Thyroid gland (tissue), 4 donors: ENCODE data around the gene CACNA1D. TPM values are rescaled to one million over a fixed set of nuclear protein-coding genes. Genes with fewer than 3 reads are reported as not detected.

ENCODE experiments used
- DNase-seq, 2 donors: peaks; one replicate each; pipeline ENCODE4 v3.0.0-alpha.2; 2019
- H3K27ac ChIP-seq, 3 donors: fragments of 200-600 bp; sonication (generic); 1 replicate in 2 of 3; 2 replicates in 1 of 3; pipeline ENCODE4 v1.5.1; 2016 to 2019; ENCODE audit warnings: mild to moderate bottlenecking in 1 of 3, moderate library complexity in 1 of 3
- H3K27me3 ChIP-seq: fragments of 200-600 bp; sonication (generic); one replicate; pipeline ENCODE4 v1.5.1; 2019
- H3K36me3 ChIP-seq, 2 donors: fragments of 200-600 bp; sonication (generic); one replicate each; pipeline ENCODE4 v1.5.1; 2016 to 2019
- H3K4me1 ChIP-seq, 2 donors: fragments of 200-600 bp; sonication (generic); one replicate each; pipeline ENCODE4 v1.5.1; 2017 to 2019
- H3K4me3 ChIP-seq, 3 donors: fragments of 200-600 bp; sonication (generic); replicated peaks in 1 of 3; 1 replicate in 2 of 3; 2 replicates in 1 of 3; pipeline ENCODE4 v1.5.1; 2016; ENCODE audit warnings: mild to moderate bottlenecking in 1 of 3
- H3K9me3 ChIP-seq: fragments of 200-600 bp; sonication (generic); one replicate; pipeline ENCODE4 v1.5.1; 2017
- POLR2A ChIP-seq, 2 donors: fragments of 450-650 bp; IDR thresholded peaks; one replicate each; pipeline ENCODE4 v1.6.1; 2017; ENCODE audit warnings: antibody characterized with exemption in 2 of 2, mild to moderate bottlenecking in 2 of 2, moderate library complexity in 1 of 2
- whole genome bisulfite sequencing, 2 donors: methylation state at CpG; one replicate each; pipeline ENCODE4 v1.1.5; 2017; 5-methylcytosine and 5-hydroxymethylcytosine counted together
- intact Hi-C: fragments of 100-400 bp; cut with DNase I; formaldehyde crosslinking; loops from one replicate; pipeline ENCODE4 v1.15.1; 2023
- total RNA-seq, 4 donors: library from RNA; depleted of rRNA; stranded (reverse); fragments of >200 nt; gene quantifications; one replicate each; pipeline ENCODE4 v1.2.3, GENCODE V29; 2016
- TF ChIP-seq, protein P1 (sequence below), 6 experiments: fragments of 200-600 bp in 3 of 6; fragments of 450-650 bp in 3 of 6; sonication (generic) in 3 of 6; IDR thresholded peaks; one replicate each; pipeline ENCODE4 v1.5.1; 2016 to 2019; ENCODE audit warnings: antibody characterized with exemption in 6 of 6, mild to moderate bottlenecking in 2 of 6, inconsistent platforms in 1 of 6, moderate library complexity in 1 of 6

CACNA1D gene
- total RNA-seq, 4 donors from 2014 or later: 7.1 to 46.1 (median 27.3) TPM

- H3K27ac ChIP-seq: no peak overlapping the region
- no peak for DNase-seq
- TF ChIP-seq, protein P1, sequence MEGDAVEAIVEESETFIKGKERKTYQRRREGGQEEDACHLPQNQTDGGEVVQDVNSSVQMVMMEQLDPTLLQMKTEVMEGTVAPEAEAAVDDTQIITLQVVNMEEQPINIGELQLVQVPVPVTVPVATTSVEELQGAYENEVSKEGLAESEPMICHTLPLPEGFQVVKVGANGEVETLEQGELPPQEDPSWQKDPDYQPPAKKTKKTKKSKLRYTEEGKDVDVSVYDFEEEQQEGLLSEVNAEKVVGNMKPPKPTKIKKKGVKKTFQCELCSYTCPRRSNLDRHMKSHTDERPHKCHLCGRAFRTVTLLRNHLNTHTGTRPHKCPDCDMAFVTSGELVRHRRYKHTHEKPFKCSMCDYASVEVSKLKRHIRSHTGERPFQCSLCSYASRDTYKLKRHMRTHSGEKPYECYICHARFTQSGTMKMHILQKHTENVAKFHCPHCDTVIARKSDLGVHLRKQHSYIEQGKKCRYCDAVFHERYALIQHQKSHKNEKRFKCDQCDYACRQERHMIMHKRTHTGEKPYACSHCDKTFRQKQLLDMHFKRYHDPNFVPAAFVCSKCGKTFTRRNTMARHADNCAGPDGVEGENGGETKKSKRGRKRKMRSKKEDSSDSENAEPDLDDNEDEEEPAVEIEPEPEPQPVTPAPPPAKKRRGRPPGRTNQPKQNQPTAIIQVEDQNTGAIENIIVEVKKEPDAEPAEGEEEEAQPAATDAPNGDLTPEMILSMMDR (IDR thresholded peaks at IDR 0.05): no peak
- no peak for TF ChIP-seq POLR2A (IDR thresholded peaks at IDR 0.05)
- no peaks in the 10 kb centered on the region for H3K9me3 ChIP-seq
- no peak overlapping the region for H3K4me3 ChIP-seq
- peaks cover 4 to 6% of the 10 kb centered on the region in 2 donors for H3K4me1 ChIP-seq
- H3K27me3 ChIP-seq: no peaks in the 10 kb centered on the region
- 80 to 86% methylated on average over 10 of the region's 10 CpGs for WGBS, 2 donors
- H3K36me3 ChIP-seq: no peaks in the 10 kb centered on the region
- intact Hi-C loops: no loop called here
These were observed 51.0 kb downstream of the CACNA1D start for GRCh38 chr3:53545310-53545995.

- peaks cover 6% of the 10 kb centered on the region in 2 donors for H3K4me1 ChIP-seq
- no peak overlapping the region for H3K27ac ChIP-seq
- H3K9me3 ChIP-seq: no peaks in the 10 kb centered on the region
- DNase-seq: no peak
- intact Hi-C loops: no loop called here
- H3K4me3 ChIP-seq: no peak overlapping the region
- H3K36me3 ChIP-seq: no peaks in the 10 kb centered on the region
- 70 to 85% methylated on average over 7 of the region's 7 CpGs for WGBS, 2 donors
- TF ChIP-seq POLR2A (IDR thresholded peaks at IDR 0.05): no peak
- TF ChIP-seq, protein P1 (IDR thresholded peaks at IDR 0.05): no peak
- H3K27me3 ChIP-seq: no peaks in the 10 kb centered on the region
These were observed 51.6 kb downstream of the CACNA1D start for GRCh38 chr3:53545996-53546359.

- no peaks in the 10 kb centered on the region for H3K9me3 ChIP-seq
- H3K4me3 ChIP-seq: no peak overlapping the region
- DNase-seq: no peak
- no peaks in the 10 kb centered on the region for H3K36me3 ChIP-seq
- no peaks in the 10 kb centered on the region for H3K27me3 ChIP-seq
- 89 to 91% methylated on average over 8 of the region's 8 CpGs for WGBS, 2 donors
- intact Hi-C loops: no loop called here
- TF ChIP-seq POLR2A (IDR thresholded peaks at IDR 0.05): no peak
- TF ChIP-seq, protein P1 (IDR thresholded peaks at IDR 0.05): no peak
- H3K27ac ChIP-seq: no peak overlapping the region
- peaks cover 6% of the 10 kb centered on the region in 2 donors for H3K4me1 ChIP-seq
These were observed 52.9 kb downstream of the CACNA1D start for GRCh38 chr3:53547327-53547726.

DNA sequence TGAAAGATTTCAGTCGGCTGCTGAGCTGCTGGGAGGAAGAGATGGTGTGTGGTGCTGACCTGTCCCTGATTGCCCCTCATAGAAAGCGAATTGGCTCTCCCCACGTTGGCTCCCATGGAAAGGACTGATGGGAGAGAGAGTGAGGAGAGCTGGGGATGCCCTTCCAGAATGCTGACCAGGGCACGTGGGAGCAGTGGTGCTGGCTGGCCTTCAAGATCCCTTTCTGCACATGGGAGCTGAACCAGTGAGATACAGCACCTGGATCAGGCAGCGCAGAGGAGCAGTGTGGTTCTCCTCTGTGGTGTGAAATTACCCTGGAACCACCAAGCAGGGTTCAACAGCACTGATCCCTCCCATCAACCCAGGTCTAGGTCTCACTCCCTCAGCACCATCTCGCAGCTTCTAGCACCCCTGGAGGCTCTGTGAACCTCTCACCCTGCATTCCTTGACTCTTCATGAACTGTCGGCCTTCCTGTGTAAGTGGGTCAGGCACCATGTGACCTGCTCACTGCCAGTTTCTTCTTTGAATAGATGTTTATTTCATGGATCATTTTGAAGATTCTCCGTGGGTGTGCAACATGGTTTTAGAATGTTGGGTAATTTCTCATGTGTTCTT lies 55.7 kb downstream of the CACNA1D start:
- Histone ChIP-seq H3K27ac (no peak overlapping the region), H3K27me3 (no peaks in the 10 kb centered on the region), H3K9me3 (no peaks in the 10 kb centered on the region), H3K36me3 (no peaks in the 10 kb centered on the region), H3K4me3 (no peak overlapping the region), H3K4me1 (peaks cover 6 to 11% of the 10 kb centered on the region in 2 donors)
- 60 to 65% methylated on average over 8 of the region's 8 CpGs for WGBS, 2 donors
- intact Hi-C loops: no loop called here
- TF ChIP-seq, protein P1 (IDR thresholded peaks at IDR 0.05): no peak
- no peak for TF ChIP-seq POLR2A (IDR thresholded peaks at IDR 0.05)
- peak; percentile 62 to 65 for DNase-seq

- H3K4me3 ChIP-seq: no peak overlapping the region
- no peaks in the 10 kb centered on the region for H3K36me3 ChIP-seq
- TF ChIP-seq, protein P1 (IDR thresholded peaks at IDR 0.05): no peak
- TF ChIP-seq POLR2A (IDR thresholded peaks at IDR 0.05): no peak
- WGBS, 2 donors: 78 to 80% methylated on average over 7 of the region's 7 CpGs
- peaks cover 6 to 11% of the 10 kb centered on the region in 2 donors for H3K4me1 ChIP-seq
- no peaks in the 10 kb centered on the region for H3K27me3 ChIP-seq
- H3K27ac ChIP-seq: no peak overlapping the region
- no peaks in the 10 kb centered on the region for H3K9me3 ChIP-seq
- no peak for DNase-seq
- intact Hi-C loops: no loop called here
These were observed 56.9 kb downstream of the CACNA1D start for GRCh38 chr3:53551324-53551723.
